ENCODE measurements around the gene ZNF575.

- TF ChIP-seq CTCF (IDR thresholded peaks at IDR 0.05; ENCODE audit: poor library complexity) (no peak), EZH2 (IDR thresholded peaks at IDR 0.05; ENCODE audit: borderline replicate concordance) (no peak)
Measured at GRCh38 chr19:43489310-43489709, 43.7 kb upstream of the ZNF575 start.
